H1 (cell line): ENCODE measurements around the gene PCED1B. TPM values are rescaled to one million over a fixed set of nuclear protein-coding genes. Genes with fewer than 3 reads are reported as not detected.

Source experiments
- CTCF ChIA-PET: fragments of 300-600 bp; sonication (Branson Sonifier 250); formaldehyde crosslinking; loops from one replicate; lab custom pipeline; 2021; ENCODE audit not compliant: partially characterized antibody; lab: Charles Lee
- POLR2A ChIA-PET: fragments of 300-600 bp; sonication (Branson Sonifier 250); formaldehyde crosslinking; loops from one replicate; lab custom pipeline; 2021; ENCODE audit warnings: inconsistent platforms; ENCODE audit not compliant: partially characterized antibody; lab: Charles Lee
- DNase-seq, 2 experiments: peaks; one replicate each; pipeline versions ENCODE4 v3.0.0 to v3.0.0-alpha.2; 2010 to 2022; ENCODE audit warnings: low spot score in 2 of 2, low read depth in 1 of 2, mixed read lengths in 1 of 2
- FAIRE-seq: peaks from 2 replicates; lab custom pipeline; 2011; peaks lifted over from hg19 to GRCh38; lab: Jason Lieb, UNC
- H2AFZ ChIP-seq: 2 replicates; pipeline ENCODE4 v1.8.1; 2012; ENCODE audit warnings: low read length, inconsistent platforms
- H2AK5ac ChIP-seq: 2 replicates; pipeline ENCODE4 v1.6.1; 2013; ENCODE audit warnings: low read depth, low read length
- H2BK120ac ChIP-seq: replicated peaks from 2 replicates; pipeline ENCODE3; 2013; ENCODE audit warnings: low read depth, low read length, inconsistent platforms
- H2BK12ac ChIP-seq: 2 replicates; pipeline ENCODE4 v1.6.1; 2013; ENCODE audit warnings: low read depth, low read length
- H2BK15ac ChIP-seq: 2 replicates; pipeline ENCODE4 v1.6.1; 2013; ENCODE audit warnings: low read length
- H2BK20ac ChIP-seq: 2 replicates; pipeline ENCODE4 v1.6.1; 2013; ENCODE audit warnings: low read length
- H2BK5ac ChIP-seq: 2 replicates; pipeline ENCODE4 v1.6.1; 2013; ENCODE audit warnings: low read depth, low read length
- H3K14ac ChIP-seq: 2 replicates; pipeline ENCODE4 v1.6.1; 2013; ENCODE audit warnings: inconsistent platforms; ENCODE audit not compliant: insufficient read length
- H3K18ac ChIP-seq: 2 replicates; pipeline ENCODE4 v1.6.1; 2013; ENCODE audit warnings: low read length; ENCODE audit errors: extremely low read depth
- H3K23ac ChIP-seq: 2 replicates; pipeline ENCODE4 v1.6.1; 2013; ENCODE audit warnings: inconsistent platforms; ENCODE audit not compliant: insufficient read length
- H3K23me2 ChIP-seq: 2 replicates; pipeline ENCODE4 v1.6.1; 2013; ENCODE audit warnings: low read depth, low read length
- H3K27ac ChIP-seq: 2 replicates; pipeline ENCODE4 v1.6.1; 2011; ENCODE audit warnings: low read depth, low read length, inconsistent platforms
- H3K27me3 ChIP-seq, 4 experiments: replicated peaks in 1 of 4; 1 replicate in 1 of 4; 2 replicates in 3 of 4; pipeline versions ENCODE4 v1.6.1 to v1.8.1; 2011 to 2013; ENCODE audit warnings: low read length in 3 of 4, mild to moderate bottlenecking in 3 of 4, inconsistent platforms in 2 of 4, mixed read lengths in 2 of 4, moderate library complexity in 1 of 4; ENCODE audit not compliant: control insufficient read depth in 3 of 4, insufficient read depth in 3 of 4; ENCODE audit errors: extremely low read depth in 1 of 4
- H3K36me3 ChIP-seq, 4 experiments: 2 replicates each; pipeline versions ENCODE4 v1.6.1 to v1.8.1; 2011 to 2013; ENCODE audit warnings: mild to moderate bottlenecking in 4 of 4, low read length in 3 of 4, moderate library complexity in 2 of 4, control low read depth in 1 of 4, inconsistent platforms in 1 of 4; ENCODE audit not compliant: insufficient read depth in 4 of 4, control insufficient read depth in 2 of 4
- H3K4ac ChIP-seq: replicated peaks from 2 replicates; pipeline ENCODE3; 2013; ENCODE audit warnings: low read length, low read depth, mixed read lengths, inconsistent platforms; ENCODE audit not compliant: insufficient read length
- H3K4me1 ChIP-seq, 4 experiments: replicated peaks in 1 of 4; 1 replicate in 1 of 4; 2 replicates in 3 of 4; pipeline versions ENCODE4 v1.6.1 to v1.8.1; 2011 to 2013; ENCODE audit warnings: low read length in 3 of 4, inconsistent platforms in 2 of 4, mixed read lengths in 1 of 4; ENCODE audit not compliant: insufficient read depth in 4 of 4, control insufficient read depth in 3 of 4
- H3K4me2 ChIP-seq, 2 experiments: 2 replicates each; pipeline versions ENCODE4 v1.6.1 to v1.8.1; 2011 to 2013; ENCODE audit warnings: low read depth in 2 of 2, low read length in 2 of 2, control low read depth in 1 of 2, inconsistent platforms in 1 of 2, mild to moderate bottlenecking in 1 of 2; ENCODE audit not compliant: insufficient read depth in 1 of 2
- H3K4me3 ChIP-seq, 4 experiments: fragments of 200-600, 300-600 bp in 1 of 4; sonication (generic), shearing (Covaris generic), sonication (Bioruptor Twin) in 1 of 4; 2 replicates each; pipeline versions ENCODE4 v1.5.1 to v1.8.1; 2011 to 2016; ENCODE audit warnings: low read length in 4 of 4, low read depth in 3 of 4, control low read depth in 2 of 4, inconsistent platforms in 2 of 4, mild to moderate bottlenecking in 2 of 4, mixed read lengths in 1 of 4, moderate library complexity in 1 of 4; ENCODE audit not compliant: insufficient read depth in 2 of 4; ENCODE audit errors: extremely low read depth in 1 of 4
- H3K56ac ChIP-seq: replicated peaks from 2 replicates; pipeline ENCODE3; 2013; ENCODE audit warnings: low read depth, mild to moderate bottlenecking, mixed read lengths, low read length, inconsistent platforms; ENCODE audit not compliant: insufficient read length
- H3K79me1 ChIP-seq: 2 replicates; pipeline ENCODE4 v1.6.1; 2013; ENCODE audit warnings: low read depth, low read length, control low read depth
- H3K79me2 ChIP-seq, 2 experiments: 2 replicates each; pipeline versions ENCODE4 v1.6.1 to v1.8.1; 2012 to 2013; ENCODE audit warnings: low read length in 2 of 2, mild to moderate bottlenecking in 2 of 2, inconsistent platforms in 1 of 2; ENCODE audit not compliant: insufficient read depth in 2 of 2, control insufficient read depth in 1 of 2
- H3K9ac ChIP-seq, 4 experiments: replicated peaks in 1 of 4; 1 replicate in 1 of 4; 2 replicates in 3 of 4; pipeline versions ENCODE4 v1.6.1 to v1.8.1; 2011 to 2013; ENCODE audit warnings: low read depth in 3 of 4, low read length in 3 of 4, control low read depth in 2 of 4, mild to moderate bottlenecking in 2 of 4, moderate library complexity in 2 of 4, inconsistent platforms in 1 of 4; ENCODE audit errors: extremely low read depth in 1 of 4
- H3K9me3 ChIP-seq, 2 experiments: 2 replicates each; pipeline versions ENCODE4 v1.6.1 to v1.8.1; 2012 to 2013; ENCODE audit warnings: mild to moderate bottlenecking in 2 of 2, moderate library complexity in 2 of 2, control low read depth in 1 of 2, inconsistent platforms in 1 of 2, low read depth in 1 of 2, low read length in 1 of 2, mixed read lengths in 1 of 2; ENCODE audit not compliant: insufficient read depth in 2 of 2
- H4K20me1 ChIP-seq, 2 experiments: replicated peaks in 1 of 2; 2 replicates each; pipeline versions ENCODE3 to v1.8.1; 2011 to 2013; ENCODE audit warnings: inconsistent platforms in 2 of 2, low read length in 2 of 2, mild to moderate bottlenecking in 1 of 2; ENCODE audit not compliant: insufficient read depth in 2 of 2, control insufficient read depth in 1 of 2
- H4K5ac ChIP-seq: 2 replicates; pipeline ENCODE4 v1.6.1; 2013; ENCODE audit warnings: low read length, low read depth, mixed read lengths, inconsistent platforms; ENCODE audit not compliant: insufficient read length
- H4K8ac ChIP-seq: 2 replicates; pipeline ENCODE4 v1.8.0; 2013; ENCODE audit warnings: mild to moderate bottlenecking, moderate library complexity, low read length, inconsistent platforms; ENCODE audit not compliant: insufficient read depth; ENCODE audit errors: extremely low read depth
- H4K91ac ChIP-seq: replicated peaks from 2 replicates; pipeline ENCODE3; 2013; ENCODE audit warnings: low read length, mixed read lengths, inconsistent platforms; ENCODE audit not compliant: insufficient read length
- BRCA1 ChIP-seq: IDR thresholded peaks from 2 replicates; pipeline ENCODE4 v1.6.1; 2012; ENCODE audit warnings: low read depth, low read length, improper control_type of control experiment
- EP300 ChIP-seq, 2 experiments: IDR thresholded peaks; 1 replicate in 1 of 2; 2 replicates in 1 of 2; pipeline ENCODE4 v1.6.1; 2011 to 2012; ENCODE audit warnings: low read depth in 2 of 2, low read length in 2 of 2, mild to moderate bottlenecking in 2 of 2, borderline replicate concordance in 1 of 2, inconsistent platforms in 1 of 2, moderate library complexity in 1 of 2
- GABPA ChIP-seq: IDR thresholded peaks from 2 replicates; pipeline ENCODE4 v1.6.1; 2011; ENCODE audit warnings: mild to moderate bottlenecking, low read length, moderate library complexity, borderline replicate concordance; ENCODE audit not compliant: insufficient read depth
- GTF2F1 ChIP-seq: IDR thresholded peaks from 2 replicates; pipeline ENCODE4 v1.6.1; 2012; ENCODE audit warnings: low read depth, low read length, improper control_type of control experiment, borderline replicate concordance
- NANOG ChIP-seq: IDR thresholded peaks from 2 replicates; pipeline ENCODE4 v1.6.1; 2011; ENCODE audit warnings: low read length, low read depth, mild to moderate bottlenecking, inconsistent platforms; ENCODE audit not compliant: insufficient read depth, poor library complexity, severe bottlenecking
- SIN3A ChIP-seq, 2 experiments: IDR thresholded peaks in 1 of 2; conservative IDR thresholded peaks in 1 of 2; 2 replicates each; pipeline ENCODE4 v1.6.1; 2011 to 2012; ENCODE audit warnings: low read length in 2 of 2, improper control_type of control experiment in 1 of 2, low read depth in 1 of 2, mild to moderate bottlenecking in 1 of 2
- SP2 ChIP-seq: IDR thresholded peaks from 2 replicates; pipeline ENCODE4 v1.6.1; 2012; ENCODE audit warnings: mild to moderate bottlenecking, low read length, inconsistent platforms
- ZNF274 ChIP-seq: IDR thresholded peaks from 2 replicates; pipeline ENCODE4 v1.7.0; 2012; ENCODE audit warnings: low read length, borderline replicate concordance; ENCODE audit errors: extremely low read depth
- WGBS, 2 experiments: shearing (Covaris generic) in 1 of 2; methylation state at CpG; one replicate each; pipeline versions ENCODE4 v1.1.6 to v1.1.7; 2013 to 2015; ENCODE audit warnings: low lambda C conversion rate in 2 of 2, mixed read lengths in 2 of 2, inconsistent platforms in 1 of 2, low coverage in 1 of 2, missing lambda C conversion rate in 1 of 2; ENCODE audit not compliant: insufficient replicate concordance in 2 of 2, insufficient coverage in 1 of 2, insufficient read length in 1 of 2; ENCODE audit errors: extremely low coverage in 1 of 2, missing lambda C conversion rate in 1 of 2; 5-methylcytosine and 5-hydroxymethylcytosine counted together
- polyA plus RNA-seq, 7 experiments: library from polyadenylated mRNA; depleted of rRNA in 3 of 7; stranded (reverse) in 5 of 7; unstranded in 2 of 7; fragments of >200 nt in 5 of 7; fragments of 200-250 nt in 2 of 7; gene quantifications; 1 replicate in 5 of 7; 2 replicates in 1 of 7; 4 replicates in 1 of 7; pipeline versions ENCODE4 v1.2.1 to v1.2.3, GENCODE V29; 2011 to 2013; ENCODE audit warnings: missing spikeins in 2 of 7, mixed read lengths in 2 of 7
- total RNA-seq: library from RNA; stranded (reverse); fragmentation: NEBNext Ultra II Directional; extraction: Animal tissue kit (Norgen Biotek cat#: 25700); gene quantifications from 2 replicates; pipeline ENCODE4 v1.2.1, GENCODE V29; 2021
- TF ChIP-seq, protein P1 (sequence below), 3 experiments: IDR thresholded peaks; 1 replicate in 2 of 3; 2 replicates in 1 of 3; pipeline versions ENCODE4 v1.5.1 to v1.6.1; 2011; ENCODE audit warnings: low read length in 3 of 3, mild to moderate bottlenecking in 3 of 3, inconsistent platforms in 2 of 3, low read depth in 1 of 3, moderate library complexity in 1 of 3; ENCODE audit not compliant: insufficient read depth in 1 of 3; ENCODE audit errors: control extremely low read depth in 1 of 3

The PCED1B gene
- total and polyA plus RNA-seq, 2 of the 8 experiments (the other 6 are each of a cell fraction or from before 2014, with no cell fraction given) = 4.7 to 5.4 TPM

DNA sequence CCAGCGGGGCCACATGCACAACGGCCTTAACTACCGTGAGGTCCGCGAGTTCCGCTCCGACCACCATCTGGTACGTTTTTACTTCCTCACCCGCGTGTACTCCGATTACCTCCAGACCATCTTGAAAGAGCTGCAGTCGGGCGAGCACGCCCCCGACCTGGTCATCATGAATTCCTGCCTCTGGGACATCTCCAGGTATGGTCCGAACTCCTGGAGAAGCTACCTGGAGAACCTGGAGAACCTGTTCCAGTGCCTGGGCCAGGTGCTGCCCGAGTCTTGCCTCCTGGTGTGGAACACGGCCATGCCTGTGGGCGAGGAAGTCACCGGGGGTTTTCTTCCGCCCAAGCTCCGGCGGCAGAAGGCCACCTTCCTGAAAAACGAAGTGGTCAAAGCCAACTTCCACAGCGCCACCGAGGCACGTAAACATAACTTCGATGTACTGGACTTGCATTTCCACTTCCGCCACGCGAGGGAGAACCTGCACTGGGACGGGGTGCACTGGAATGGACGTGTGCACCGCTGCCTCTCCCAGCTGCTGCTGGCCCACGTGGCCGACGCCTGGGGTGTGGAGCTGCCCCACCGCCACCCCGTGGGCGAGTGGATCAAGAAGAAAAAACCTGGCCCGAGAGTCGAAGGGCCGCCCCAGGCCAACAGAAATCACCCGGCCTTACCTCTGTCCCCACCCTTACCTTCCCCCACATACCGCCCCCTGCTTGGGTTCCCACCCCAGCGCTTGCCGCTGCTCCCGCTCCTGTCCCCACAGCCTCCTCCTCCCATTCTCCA, 156.0 kb downstream of the PCED1B start:
- Histone ChIP-seq H3K23me2 (no peaks in the 10 kb centered on the region), H3K4me3 (no peak overlapping the region), H2BK20ac (no peak overlapping the region), H3K9ac (no peak overlapping the region), H3K4me1 (no peaks in the 10 kb centered on the region; a peak in 2 of 7 replicates), H3K79me2 (no peaks in the 10 kb centered on the region), H4K8ac (no peak overlapping the region), H3K56ac (no peak overlapping the region), H3K36me3 (peaks cover 0 to 3% (median 0%) of the 10 kb centered on the region in 4 experiments; a peak in 1 of 8 replicates), H2AK5ac (no peak overlapping the region), H2BK5ac (0 out of 2 replicates have a peak overlapping the region, but pooled peaks have one; percentile 5), H3K14ac (no peak overlapping the region), H2BK15ac (no peak overlapping the region), H4K20me1 (no peaks in the 10 kb centered on the region), H4K91ac (no peak overlapping the region), H2BK12ac (no peak overlapping the region), H3K23ac (no peak overlapping the region), H3K4ac (no peak overlapping the region), H2BK120ac (no peak overlapping the region), H3K18ac (no peak overlapping the region), H3K27me3 (no peaks in the 10 kb centered on the region), H3K27ac (no peak overlapping the region), H3K9me3 (no peaks in the 10 kb centered on the region; a peak in 1 of 4 replicates), H3K4me2 (no peak overlapping the region), H2AFZ (no peak overlapping the region), H3K79me1 (no peaks in the 10 kb centered on the region), H4K5ac (no peak overlapping the region)
- ChIA-PET POLR2A (interaction anchor here (1.8 kb wide), 1 partner anchor 25 kb away, joined by 5 read pairs; no protein-coding TSS in a partner anchor), CTCF (no interaction called here)
- WGBS, 2 experiments = 92% methylated on average over 35 of the region's 48 CpGs; no CpG with 5 or more reads in 1 of the 2 experiments
- FAIRE-seq (no peak), DNase-seq (no peak)
- TF ChIP-seq ZNF274 (no peak), BRCA1 (no peak), SIN3A (conservative IDR thresholded peaks at IDR 0.05 in 1 of 2, IDR thresholded peaks at IDR 0.05 in 1 of 2; ENCODE audit: low read depth in 1 of 2, low read length in 2 of 2) (no peak), EP300 (IDR thresholded peaks at IDR 0.05; ENCODE audit: borderline replicate concordance in 1 of 2, low read depth in 2 of 2, low read length in 2 of 2) (no peak), GABPA (no peak), GTF2F1 (no peak), NANOG (no peak), SP2 (no peak)
- TF ChIP-seq, protein P1, sequence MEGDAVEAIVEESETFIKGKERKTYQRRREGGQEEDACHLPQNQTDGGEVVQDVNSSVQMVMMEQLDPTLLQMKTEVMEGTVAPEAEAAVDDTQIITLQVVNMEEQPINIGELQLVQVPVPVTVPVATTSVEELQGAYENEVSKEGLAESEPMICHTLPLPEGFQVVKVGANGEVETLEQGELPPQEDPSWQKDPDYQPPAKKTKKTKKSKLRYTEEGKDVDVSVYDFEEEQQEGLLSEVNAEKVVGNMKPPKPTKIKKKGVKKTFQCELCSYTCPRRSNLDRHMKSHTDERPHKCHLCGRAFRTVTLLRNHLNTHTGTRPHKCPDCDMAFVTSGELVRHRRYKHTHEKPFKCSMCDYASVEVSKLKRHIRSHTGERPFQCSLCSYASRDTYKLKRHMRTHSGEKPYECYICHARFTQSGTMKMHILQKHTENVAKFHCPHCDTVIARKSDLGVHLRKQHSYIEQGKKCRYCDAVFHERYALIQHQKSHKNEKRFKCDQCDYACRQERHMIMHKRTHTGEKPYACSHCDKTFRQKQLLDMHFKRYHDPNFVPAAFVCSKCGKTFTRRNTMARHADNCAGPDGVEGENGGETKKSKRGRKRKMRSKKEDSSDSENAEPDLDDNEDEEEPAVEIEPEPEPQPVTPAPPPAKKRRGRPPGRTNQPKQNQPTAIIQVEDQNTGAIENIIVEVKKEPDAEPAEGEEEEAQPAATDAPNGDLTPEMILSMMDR (IDR thresholded peaks at IDR 0.05; ENCODE audit: control extremely low read depth in 1 of 3, insufficient read depth in 1 of 3, low read depth in 1 of 3, low read length in 3 of 3) = no peak
